H1 (cell line): ENCODE results near the gene VRK3. TPM values are rescaled to one million over a fixed set of nuclear protein-coding genes. Genes with fewer than 3 reads are reported as not detected.

Source experiments
- CEBPB ChIP-seq: IDR thresholded peaks from 2 replicates; pipeline ENCODE4 v1.6.1; 2012; ENCODE audit warnings: low read depth, low read length
- RNF2 ChIP-seq: fragments of 200-900, 300-1000 bp; sonication (generic); IDR thresholded peaks from 2 replicates; pipeline ENCODE4 v1.7.1; 2016; ENCODE audit warnings: borderline replicate concordance, low read depth, mild to moderate bottlenecking, antibody characterized with exemption, low read length; ENCODE audit not compliant: poor library complexity, severe bottlenecking; ENCODE audit errors: missing control alignments
- SRF ChIP-seq: IDR thresholded peaks from 2 replicates; pipeline ENCODE4 v1.6.1; 2011; ENCODE audit warnings: mild to moderate bottlenecking, low read depth, low read length, moderate library complexity
- YY1 ChIP-seq: IDR thresholded peaks from 2 replicates; pipeline ENCODE4 v1.6.1; 2011; ENCODE audit warnings: low read depth, mild to moderate bottlenecking, low read length
- polyA plus RNA-seq, 7 experiments: library from polyadenylated mRNA; depleted of rRNA in 3 of 7; stranded (reverse) in 5 of 7; unstranded in 2 of 7; fragments of >200 nt in 5 of 7; fragments of 200-250 nt in 2 of 7; gene quantifications; 1 replicate in 5 of 7; 2 replicates in 1 of 7; 4 replicates in 1 of 7; pipeline versions ENCODE4 v1.2.1 to v1.2.3, GENCODE V29; 2011 to 2013; ENCODE audit warnings: missing spikeins in 2 of 7, mixed read lengths in 2 of 7
- total RNA-seq: library from RNA; stranded (reverse); fragmentation: NEBNext Ultra II Directional; extraction: Animal tissue kit (Norgen Biotek cat#: 25700); gene quantifications from 2 replicates; pipeline ENCODE4 v1.2.1, GENCODE V29; 2021

Gene VRK3
- total and polyA plus RNA-seq, 2 of the 8 experiments (the other 6 are each of a cell fraction or from before 2014, with no cell fraction given), result 21.3 to 36.1 TPM

DNA sequence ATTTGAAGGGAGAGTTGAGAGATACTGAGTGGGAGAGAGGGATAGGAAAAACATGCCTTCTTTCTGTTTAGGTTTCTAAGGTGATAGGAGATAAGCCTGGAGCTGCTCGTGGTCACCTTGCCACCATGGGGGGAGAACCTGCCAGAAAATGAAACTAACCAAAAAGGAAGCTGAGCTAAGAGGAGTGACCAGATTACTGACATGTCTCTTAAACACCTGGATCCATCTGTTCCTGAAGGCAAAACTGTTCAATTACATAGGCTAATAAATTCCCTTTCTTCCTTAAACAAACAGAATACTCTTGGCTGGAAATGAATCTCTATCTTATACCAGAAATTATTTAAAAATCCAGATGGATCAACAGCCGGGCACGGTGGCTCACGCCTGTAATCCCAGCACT is 27.9 kb upstream of the VRK3 start (continued):
- TF ChIP-seq RNF2, result no peak
- no peak for TF ChIP-seq YY1
- no peak for TF ChIP-seq SRF
- no peak for TF ChIP-seq CEBPB
